GM21526 (cell line): ENCODE data around the gene KLF6.

ENCODE experiments used
- ATAC-seq: cut with Tn5 transposase; IDR thresholded peaks from one replicate; pipeline ENCODE4 v1.9.1; 2021; ENCODE audit warnings: moderate library complexity; ENCODE audit not compliant: unreplicated experiment, low FRiP score

The KLF6 gene

DNA sequence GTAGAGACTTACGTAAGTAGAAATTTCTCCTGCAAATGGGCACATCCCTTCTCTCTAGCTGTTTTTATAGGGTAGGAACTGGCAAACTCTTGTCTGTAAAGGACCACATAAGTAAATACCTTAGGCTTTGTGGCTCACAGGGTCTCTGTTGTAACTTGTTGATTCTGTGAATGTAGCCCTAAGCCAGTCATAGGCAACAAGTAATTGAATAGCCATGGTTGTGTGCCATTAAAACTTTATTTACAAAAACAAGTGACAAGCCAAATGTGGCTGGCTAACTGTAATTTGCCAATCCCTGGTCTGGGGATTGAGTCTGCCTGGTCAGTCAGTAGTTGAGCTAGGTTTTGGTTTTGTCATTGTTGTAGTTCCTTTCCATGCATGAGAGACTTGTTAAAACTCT lies 5.3 kb upstream of the KLF6 start:
- no peak for ATAC-seq

DNA sequence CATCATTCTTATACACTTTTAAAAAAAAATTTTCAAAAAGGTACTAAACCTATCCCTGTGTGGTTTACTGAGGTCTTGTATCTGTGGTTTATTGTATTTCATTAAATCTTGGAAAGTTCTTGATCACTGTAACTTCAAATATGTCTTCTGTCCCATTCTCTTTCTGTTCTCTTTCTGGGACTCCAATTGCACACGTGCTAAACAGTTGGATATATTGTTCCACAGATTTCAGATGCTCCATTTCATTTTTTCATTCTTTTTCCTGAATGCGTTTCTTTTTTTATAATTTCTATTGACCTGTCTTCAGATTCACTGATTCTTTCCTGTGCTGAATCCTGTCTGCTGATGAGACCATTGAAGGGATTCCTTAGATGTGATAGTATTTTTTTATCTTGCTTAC lies 4.6 kb upstream of the KLF6 start:
- ATAC-seq, result no peak

DNA sequence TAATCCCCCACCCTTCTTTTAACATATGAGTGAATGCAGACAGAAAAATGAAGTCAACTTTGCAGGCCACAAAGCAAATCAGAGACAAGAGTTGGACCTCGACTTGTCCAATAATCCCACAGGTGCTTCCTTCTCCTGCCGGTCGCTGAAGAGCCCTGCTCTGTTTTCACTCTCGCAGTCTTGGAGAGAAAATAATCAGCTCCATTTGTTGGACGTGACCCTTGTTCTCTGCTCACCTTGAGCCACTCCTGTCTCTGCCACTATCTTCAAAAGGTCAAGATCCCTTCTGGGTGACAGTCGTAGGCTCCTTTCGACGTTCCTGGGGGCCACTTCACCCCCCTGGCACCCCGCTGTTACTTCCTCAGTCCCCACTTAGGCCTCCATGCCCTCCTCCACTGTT lies 2.8 kb upstream of the KLF6 start:
- ATAC-seq, result no peak

DNA sequence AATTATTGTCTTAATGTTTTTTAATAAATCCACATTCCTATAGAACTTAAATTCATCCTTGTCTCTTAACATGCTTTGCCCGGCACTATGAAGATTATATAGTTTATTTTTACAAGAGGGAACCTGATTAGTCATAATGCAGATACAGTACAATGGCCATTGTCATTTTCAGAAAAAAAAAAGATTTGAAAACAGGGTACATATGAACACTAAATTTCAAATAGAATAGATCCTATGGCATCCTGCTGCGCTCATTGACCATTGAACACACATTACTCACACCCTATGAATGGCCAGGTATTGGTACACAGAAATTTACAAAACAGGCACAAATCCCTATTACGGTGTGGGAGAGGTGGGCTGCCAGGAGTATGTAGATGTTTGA lies 2.0 kb upstream of the KLF6 start:
- no peak for ATAC-seq

DNA sequence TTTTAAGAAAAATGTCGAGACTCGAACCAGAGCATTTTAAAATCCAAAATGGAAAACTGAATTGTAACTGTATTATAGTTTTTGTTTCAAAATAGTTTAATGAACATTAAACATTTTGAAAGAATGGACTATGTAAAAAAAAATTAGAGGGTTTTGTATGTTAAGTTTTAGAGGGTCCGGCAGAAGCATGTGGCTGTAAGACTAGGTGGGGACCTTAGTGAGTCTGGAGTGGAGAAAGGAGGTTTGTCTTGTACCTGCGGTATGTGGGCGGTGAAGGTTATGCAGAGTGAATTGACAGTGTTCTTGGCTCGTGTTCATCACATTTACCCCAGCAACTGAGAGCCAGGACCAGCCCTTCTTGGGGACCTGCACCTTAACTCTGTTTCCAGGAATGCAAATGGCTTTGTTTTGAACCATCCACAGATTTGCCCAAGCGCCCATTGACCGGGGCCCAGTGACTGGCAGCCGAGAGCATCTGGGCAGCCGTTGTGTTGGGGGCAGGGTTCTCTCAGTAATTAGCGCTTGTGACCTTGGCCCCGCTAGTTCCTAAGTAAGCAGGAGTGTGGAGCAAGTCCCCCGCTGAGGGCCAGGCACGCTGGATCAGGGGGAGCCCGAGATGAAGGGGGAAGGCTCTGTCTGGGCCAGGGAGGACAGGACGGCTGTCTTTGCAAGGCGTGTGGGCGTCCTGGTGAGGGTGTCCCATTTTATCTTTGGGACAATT lies 1.4 kb upstream of the KLF6 start:
- ATAC-seq, result no peak

DNA sequence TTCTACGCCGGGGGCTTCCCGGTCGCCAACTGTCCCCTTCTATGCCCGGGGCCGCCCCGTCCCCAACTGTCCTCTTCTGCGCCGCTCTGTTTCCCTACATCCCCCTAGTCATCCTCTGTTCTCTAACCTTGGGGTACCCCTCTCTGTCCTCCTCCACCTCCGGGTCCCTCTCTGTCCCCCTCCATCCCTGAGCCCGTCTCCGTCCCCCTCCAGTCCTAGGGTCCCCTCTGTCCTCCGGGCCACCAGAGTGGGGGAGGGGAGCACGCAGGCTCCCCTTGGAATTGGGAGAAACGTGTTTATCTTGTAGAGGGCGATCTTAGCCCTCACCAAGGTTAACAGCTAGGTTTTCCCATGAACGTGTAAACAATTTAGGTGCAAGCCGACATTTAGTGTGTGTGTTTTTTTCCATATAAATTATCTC lies 852 bp upstream of the KLF6 start:
- ATAC-seq, result no peak

DNA sequence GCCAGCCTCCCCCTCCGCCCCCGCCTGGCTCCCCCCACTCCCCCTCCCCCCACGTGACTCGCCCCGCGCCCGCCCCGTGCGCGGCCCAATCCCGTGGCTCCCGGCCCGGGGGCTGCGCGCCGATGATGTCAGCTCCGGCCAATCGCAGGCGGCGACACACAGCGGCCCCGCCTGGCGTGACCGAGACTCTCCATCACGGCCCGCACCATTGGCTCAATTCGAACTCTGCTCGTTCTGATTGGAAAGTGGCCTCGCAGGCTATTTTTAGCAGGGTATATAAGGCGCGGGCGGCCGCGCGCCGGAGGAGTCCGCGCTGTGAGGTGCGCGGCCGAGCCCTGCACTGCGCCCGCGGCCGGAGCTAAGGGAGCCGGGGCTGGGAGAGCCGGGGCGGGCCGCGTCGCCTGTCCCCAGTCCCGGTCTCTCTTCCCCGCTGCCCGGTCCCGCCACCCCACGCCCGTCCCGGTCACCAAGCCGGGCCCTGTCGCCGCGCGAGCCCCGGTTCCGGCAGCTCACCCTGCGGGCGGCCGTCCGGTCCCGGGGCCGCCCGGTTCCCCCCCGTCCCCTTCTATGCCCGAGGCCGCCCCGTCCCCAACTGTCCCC lies 342 bp upstream of the KLF6 start:
- peak; percentile 74 for ATAC-seq

DNA sequence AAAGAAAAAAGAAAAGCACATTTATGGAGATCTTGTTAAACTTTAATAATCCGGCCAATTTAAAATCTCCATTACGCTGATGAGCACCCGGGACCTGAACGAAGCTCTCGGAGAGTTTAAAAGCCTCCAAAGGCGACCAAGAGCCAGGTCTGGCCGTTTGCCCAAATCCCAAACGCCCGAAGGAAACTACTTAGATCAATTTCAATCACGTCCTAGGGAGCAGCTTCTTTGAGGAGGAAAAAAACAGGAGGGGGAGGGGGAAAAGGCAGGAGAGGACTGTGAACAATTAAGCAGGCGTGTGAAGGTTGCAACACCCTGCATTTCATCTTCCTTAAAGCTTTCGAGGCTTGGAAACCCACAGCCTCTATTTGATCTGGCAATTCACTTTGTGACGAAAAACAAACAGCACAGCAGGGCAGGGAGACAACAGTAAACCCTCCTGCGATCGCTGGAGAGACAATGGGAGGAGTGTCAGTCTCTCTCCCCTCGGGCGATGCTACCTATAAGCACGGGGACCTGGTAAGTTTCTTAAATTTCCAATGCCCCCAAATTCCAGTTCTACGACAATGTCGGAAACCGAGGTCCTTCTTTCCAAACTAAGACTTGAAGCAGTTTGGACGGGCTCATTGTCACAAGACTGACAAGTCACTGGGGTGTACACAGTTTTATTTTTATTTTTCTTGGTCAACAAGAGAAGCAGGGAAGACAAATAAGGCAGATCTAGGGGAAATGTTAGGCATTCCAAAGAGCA lies 1.2 kb downstream of the KLF6 start:
- no peak for ATAC-seq

DNA sequence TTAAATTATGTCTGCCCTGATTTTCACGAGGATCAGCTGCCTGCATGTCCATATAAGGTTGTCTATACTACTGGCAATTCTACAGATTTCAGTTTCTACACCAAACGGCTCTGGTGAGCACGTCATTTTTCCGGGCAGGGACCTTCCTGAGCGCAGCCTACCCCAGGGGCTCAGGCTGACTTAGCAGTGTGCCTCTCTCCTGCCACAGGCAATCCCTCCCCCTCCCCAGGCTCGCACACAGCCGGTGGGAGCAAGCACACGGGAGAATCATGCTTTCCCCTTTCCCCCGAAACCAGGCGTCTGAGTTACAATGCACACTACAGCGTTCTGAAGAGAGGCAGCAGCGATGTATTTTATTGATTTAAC lies 1.7 kb downstream of the KLF6 start:
- peak; percentile 29 for ATAC-seq

DNA sequence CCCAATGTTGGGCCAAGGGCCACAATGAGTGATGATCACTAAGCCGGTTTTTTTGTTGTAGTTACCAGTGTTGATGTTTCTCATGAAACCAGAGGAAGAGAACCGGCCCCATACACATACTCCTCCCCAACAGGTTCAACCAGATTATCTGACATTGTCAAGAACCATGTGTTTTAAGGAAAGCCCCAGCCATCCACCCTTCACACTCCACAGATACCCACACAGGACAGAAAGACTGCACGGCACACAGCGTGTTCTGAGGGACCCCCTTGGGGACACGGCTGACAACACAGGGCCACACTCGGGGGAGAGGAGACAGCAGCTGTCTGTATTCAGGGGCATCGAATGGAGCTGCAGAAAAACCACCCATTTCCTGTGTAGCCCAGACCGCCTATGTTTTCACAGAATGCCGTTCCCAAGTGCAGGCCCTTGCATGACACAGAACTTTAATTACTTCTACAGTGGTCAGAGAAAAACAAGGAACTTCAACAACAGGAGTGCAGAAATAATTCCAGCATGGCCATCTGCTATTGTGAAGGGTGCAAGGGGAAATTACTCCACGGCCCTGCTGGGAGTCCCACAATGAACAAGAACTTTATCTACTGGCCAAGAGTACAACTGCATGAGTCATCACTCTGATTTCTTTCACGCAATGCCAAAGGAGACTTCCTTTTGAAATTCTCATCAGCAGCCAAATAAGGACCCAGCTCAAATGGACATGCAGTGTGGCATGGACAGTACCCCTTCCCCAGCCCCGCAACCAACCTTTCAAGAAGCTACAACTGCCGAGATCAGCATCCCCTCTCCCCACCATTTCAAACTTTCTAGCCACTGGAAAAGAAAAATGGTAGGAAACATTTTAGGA lies 2.3 kb downstream of the KLF6 start:
- no peak for ATAC-seq

DNA sequence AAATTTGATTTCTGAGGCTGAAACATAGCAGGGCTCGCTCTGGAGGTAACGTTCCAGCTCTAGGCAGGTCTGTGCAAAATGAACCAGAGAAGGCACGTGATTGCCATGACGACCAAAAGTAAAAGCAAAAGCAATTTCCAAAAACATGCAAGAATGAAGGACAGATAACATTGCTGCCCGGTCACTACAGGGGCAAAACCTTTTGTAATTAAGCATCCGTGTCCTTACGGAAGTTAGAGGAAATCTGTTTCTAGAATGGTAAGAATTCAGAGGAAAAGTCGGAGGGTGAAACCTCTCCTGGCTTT lies 2.9 kb downstream of the KLF6 start:
- no peak for ATAC-seq

DNA sequence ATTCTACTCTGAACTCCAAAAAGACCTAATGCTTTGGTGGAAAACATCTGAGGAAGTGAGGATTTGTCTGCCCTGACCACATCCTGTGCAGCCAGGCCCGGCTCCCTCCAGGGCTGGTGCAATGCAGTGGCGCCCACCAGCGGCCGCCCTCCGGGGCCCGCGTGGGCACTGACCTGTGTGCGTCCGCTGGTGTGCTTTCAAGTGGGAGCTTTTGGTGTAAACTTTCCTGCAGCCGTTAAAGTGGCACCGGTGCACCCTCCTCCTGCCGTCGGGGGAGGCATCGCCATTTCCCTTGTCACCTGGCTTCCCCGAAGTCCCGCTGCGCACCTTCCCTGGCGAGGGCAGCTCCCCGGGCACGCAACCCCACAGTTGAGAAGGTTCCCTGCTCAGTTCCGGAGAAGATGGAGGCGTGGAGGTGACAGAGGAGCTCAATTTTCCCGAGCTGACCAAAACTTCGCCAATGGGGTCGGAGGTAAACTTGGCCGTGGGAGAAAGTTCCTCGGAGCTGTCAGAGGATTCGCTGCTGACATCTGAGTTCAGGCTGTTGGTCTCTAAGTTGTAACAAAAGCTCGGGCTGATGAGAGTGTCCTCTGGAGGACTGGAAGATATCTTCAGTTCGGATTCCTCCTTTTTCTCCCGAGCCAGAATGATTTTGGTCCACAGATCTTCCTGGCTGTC lies 3.4 kb downstream of the KLF6 start:
- ATAC-seq, result no peak

DNA sequence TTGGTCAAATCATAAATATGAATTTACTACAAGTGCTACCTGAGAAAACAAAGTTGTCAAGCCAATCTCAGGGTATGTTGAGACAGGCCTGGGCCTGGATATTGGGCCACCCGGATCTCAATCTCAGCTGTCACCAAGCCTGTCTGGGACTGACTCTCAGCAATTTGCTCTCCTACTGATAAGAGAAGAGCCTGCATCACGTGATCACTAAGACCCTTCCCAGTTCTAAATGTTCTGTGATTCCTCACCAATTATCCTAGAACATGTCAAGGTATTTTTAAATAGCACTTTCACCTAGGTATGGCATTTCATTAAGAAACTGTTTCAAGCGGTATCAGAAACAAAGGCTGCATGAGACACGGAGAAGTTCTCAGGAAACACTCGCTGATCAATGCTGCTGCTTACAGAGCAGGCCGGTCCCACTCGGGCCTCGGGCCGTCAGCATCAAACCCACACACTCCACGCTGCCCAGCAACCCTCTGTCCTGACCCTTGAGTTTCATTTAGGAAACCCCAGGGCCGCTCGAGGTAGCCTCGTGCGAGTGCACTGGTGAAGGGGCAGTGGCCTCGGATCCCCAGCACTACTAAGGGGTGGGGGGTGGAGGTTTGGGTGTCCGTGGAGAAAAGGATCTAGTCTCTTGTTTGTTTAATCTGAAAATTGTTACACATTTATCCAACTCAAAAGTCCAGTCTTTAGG lies 4.1 kb downstream of the KLF6 start:
- no peak for ATAC-seq

DNA sequence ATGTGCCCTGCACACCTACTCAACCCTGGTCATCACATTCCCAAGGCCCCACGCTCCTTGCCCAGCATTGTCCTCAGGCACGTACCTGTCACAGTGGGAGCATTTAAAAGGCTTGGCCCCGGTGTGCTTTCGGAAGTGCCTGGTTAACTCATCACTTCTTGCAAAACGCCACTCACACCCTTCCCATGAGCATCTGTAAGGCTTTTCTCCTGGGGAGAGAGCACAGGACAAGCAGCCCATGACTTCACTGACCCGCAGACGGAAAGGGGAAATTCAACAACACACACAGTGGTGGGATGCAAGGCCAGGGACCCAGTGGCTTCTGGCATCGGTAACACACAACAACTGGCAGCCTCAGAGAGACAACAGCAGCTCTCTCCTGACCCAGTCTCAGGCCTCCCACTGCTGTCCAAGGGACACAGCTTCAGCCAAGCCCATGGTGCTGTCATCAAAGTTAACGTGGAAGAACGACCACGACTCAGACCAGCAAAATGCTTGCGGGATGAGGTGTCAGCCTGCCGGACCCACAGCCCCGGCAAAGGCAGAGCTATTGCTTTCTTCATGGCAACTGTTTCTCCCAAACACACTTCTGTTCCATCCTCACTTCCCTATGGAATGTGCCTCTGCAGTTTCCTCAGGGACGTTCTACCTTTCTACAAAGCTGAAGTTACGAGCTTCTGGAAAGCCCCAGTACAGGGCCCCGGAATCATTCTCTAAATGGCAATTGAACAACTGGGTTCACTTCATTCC lies 4.8 kb downstream of the KLF6 start:
- ATAC-seq, result no peak

DNA sequence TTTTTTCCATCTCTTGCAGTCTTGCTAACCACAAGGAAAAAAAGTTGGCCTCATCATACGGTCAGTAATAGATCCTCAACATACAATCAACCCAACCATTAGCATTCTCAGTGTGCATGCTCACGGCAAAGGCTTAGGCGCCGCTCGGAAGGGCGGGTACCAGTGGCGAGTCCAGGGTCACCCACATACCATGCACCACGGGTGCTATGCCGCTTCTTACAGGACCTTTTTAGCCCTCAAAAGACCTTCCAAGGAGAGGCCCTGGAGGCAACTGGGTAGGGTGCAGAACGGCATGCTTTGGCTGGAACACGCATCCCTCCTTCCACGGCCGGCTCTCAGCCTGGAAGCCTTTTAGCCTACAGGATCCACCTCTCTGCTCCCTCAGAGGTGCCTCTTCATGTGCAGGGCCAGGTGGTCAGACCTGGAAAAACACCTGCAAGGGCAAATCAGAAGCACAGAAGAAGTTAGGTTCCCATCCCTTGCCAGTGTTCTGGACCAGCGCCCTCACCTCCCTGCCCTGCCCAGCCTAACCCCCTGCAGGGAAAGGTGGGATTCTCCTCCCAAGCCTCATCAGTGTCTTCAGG lies 5.8 kb downstream of the KLF6 start:
- no peak for ATAC-seq

DNA sequence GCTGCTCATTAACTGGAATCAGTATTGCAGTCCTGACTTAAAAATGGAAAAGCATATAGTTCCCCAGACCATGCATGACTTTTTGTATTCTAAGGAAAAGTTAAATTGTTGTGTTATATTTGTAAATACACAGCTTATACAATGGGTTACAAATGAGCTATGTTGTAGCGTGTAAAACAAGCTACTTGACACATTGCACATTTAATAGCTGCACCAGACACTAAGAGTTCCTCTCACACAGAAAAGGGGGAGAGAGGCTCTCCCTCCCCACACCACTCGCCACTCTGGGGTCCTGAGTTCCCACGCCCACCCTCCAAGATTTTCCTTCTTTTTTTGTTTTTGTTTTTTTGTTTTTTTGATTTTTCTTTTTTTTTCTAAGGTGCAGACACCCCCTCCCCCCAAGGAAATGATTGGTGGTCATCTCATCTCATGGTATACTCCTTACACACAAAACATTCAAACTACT lies 6.3 kb downstream of the KLF6 start:
- ATAC-seq, result no peak

DNA sequence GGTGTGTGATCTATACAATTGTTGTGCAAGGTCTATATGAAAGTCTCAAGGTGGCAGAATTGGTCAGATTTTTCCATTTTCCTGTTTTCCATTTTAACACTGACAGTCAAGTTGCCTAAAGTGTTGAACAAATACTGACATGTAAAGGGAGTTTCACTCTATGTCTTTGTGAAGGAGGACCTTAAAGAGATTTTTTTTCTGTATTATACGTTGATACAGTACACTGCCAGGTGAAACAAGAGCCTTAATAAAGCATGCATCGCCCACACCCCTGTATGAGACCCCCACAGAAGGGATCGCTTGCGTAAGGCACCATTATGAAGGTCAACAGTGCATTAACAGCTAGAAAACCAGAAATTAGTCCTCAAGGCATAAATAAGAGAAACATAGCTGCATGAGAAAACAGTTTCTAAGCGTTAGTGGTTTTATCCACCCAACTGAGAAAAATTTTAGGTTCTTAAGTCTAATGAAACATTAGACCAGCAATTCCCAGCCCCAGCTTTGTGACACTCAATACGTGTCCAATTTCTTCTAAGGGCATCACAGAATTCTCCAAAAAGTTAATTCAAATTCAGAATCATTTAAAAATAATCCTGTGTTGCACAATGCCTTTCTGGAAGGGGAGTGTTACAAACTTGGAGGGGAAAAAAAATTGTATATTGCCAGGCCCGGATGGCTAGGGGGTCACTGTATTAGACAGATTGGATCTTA lies 6.9 kb downstream of the KLF6 start:
- no peak for ATAC-seq
